HepG2 (cell line): ENCODE data around the gene TMEM214. TPM values are rescaled to one million over a fixed set of nuclear protein-coding genes. Genes with fewer than 3 reads are reported as not detected.

ENCODE experiments used
- ASH2L ChIP-seq: fragments of 300-600, 200-600 bp; sonication (generic); IDR thresholded peaks from 2 replicates; pipeline ENCODE4 v1.7.0; 2017; ENCODE audit warnings: low read depth, mild to moderate bottlenecking, moderate library complexity, mixed read lengths, low read length; ENCODE audit not compliant: insufficient read length
- CBX1 ChIP-seq: IDR thresholded peaks from one replicate; pipeline ENCODE4 v1.6.1; 2016; ENCODE audit warnings: antibody characterized with exemption, low read depth
- DMTF1 ChIP-seq: sonication (generic); formaldehyde crosslinking; IDR thresholded peaks from 2 replicates; pipeline ENCODE4 v1.4.0; 2020; ENCODE audit warnings: mild to moderate bottlenecking, missing genetic modification reagents
- FOSL2 ChIP-seq: sonication (generic); formaldehyde crosslinking; IDR thresholded peaks from 2 replicates; pipeline ENCODE4 v1.4.0; 2020; ENCODE audit warnings: missing genetic modification reagents
- FOXC1 ChIP-seq: sonication (generic); formaldehyde crosslinking; IDR thresholded peaks from 2 replicates; pipeline ENCODE4 v1.8.0; 2022; ENCODE audit warnings: mild to moderate bottlenecking, missing genetic modification reagents, borderline replicate concordance
- FOXP1 ChIP-seq, 2 experiments: fragments of 450-650 bp in 1 of 2; IDR thresholded peaks; 2 replicates each; pipeline ENCODE4 v1.6.1; 2017 to 2018; ENCODE audit warnings: antibody characterized with exemption in 1 of 2
- PAWR ChIP-seq: sonication (generic); formaldehyde crosslinking; IDR thresholded peaks from 2 replicates; pipeline ENCODE4 v1.4.0; 2020; ENCODE audit warnings: missing genetic modification reagents, mild to moderate bottlenecking, borderline replicate concordance
- PLRG1 ChIP-seq: fragments of 450-650 bp; conservative IDR thresholded peaks from 2 replicates; pipeline ENCODE4 v1.6.1; 2016
- SMC3 ChIP-seq: IDR thresholded peaks from 2 replicates; pipeline ENCODE4 v1.6.1; 2011; ENCODE audit warnings: low read length, improper control_type of control experiment
- SRF ChIP-seq: IDR thresholded peaks from 2 replicates; pipeline ENCODE4 v1.6.1; 2011; ENCODE audit warnings: mild to moderate bottlenecking, low read depth, low read length, moderate library complexity
- TCF7 ChIP-seq: sonication (generic); IDR thresholded peaks from 2 replicates; pipeline ENCODE4 v1.6.1; 2016; ENCODE audit warnings: antibody characterized with exemption, low read depth
- U2AF2 ChIP-seq: fragments of 200-400 bp; formaldehyde crosslinking; IDR thresholded peaks from 2 replicates; pipeline ENCODE4 v1.6.1; 2017; ENCODE audit warnings: low read depth, mild to moderate bottlenecking, low read length
- ZNF18 ChIP-seq: sonication (generic); formaldehyde crosslinking; IDR thresholded peaks from 2 replicates; pipeline ENCODE4 v1.8.0; 2022; ENCODE audit warnings: mild to moderate bottlenecking, missing genetic modification reagents; ENCODE audit not compliant: insufficient replicate concordance
- ZNF414 ChIP-seq: sonication (generic); formaldehyde crosslinking; IDR thresholded peaks from 2 replicates; pipeline ENCODE4 v1.5.0; 2020; ENCODE audit warnings: missing genetic modification reagents
- ZNF460 ChIP-seq: sonication (generic); formaldehyde crosslinking; IDR thresholded peaks from 2 replicates; pipeline ENCODE4 v1.5.1; 2020; ENCODE audit warnings: missing genetic modification reagents, mild to moderate bottlenecking, borderline replicate concordance
- ZNF552 ChIP-seq: sonication (generic); formaldehyde crosslinking; IDR thresholded peaks from 2 replicates; pipeline ENCODE4 v1.9.0; 2022; ENCODE audit warnings: missing genetic modification reagents, mild to moderate bottlenecking, borderline replicate concordance
- ZNF780A ChIP-seq: sonication (generic); formaldehyde crosslinking; IDR thresholded peaks from 2 replicates; pipeline ENCODE4 v1.8.0; 2022; ENCODE audit warnings: mild to moderate bottlenecking, missing genetic modification reagents, moderate library complexity
- ZSCAN29 ChIP-seq: sonication (generic); formaldehyde crosslinking; conservative IDR thresholded peaks from 2 replicates; pipeline ENCODE4 v1.4.0; 2020; ENCODE audit warnings: mild to moderate bottlenecking, missing genetic modification reagents
- polyA plus RNA-seq, 8 experiments: library from polyadenylated mRNA; depleted of rRNA in 3 of 8; stranded (reverse) in 7 of 8; unstranded in 1 of 8; fragments of >200 nt; fragmentation: Illumina TruSeq in 4 of 8; extraction: Trizol in 4 of 8; gene quantifications; 2 replicates each; pipeline versions ENCODE4 v1.2.1 to v1.2.3, GENCODE V29; 2011 to 2016; ENCODE audit warnings: low read depth in 4 of 8, missing spikeins in 1 of 8, mixed read lengths in 1 of 8; ENCODE audit not compliant: insufficient read depth in 1 of 8
- total RNA-seq, 5 experiments: library from RNA; depleted of rRNA; stranded (reverse); fragments of >200 nt; fragmentation: Illumina TruSeq; extraction: Trizol; gene quantifications; 2 replicates each; pipeline ENCODE4 v1.2.3, GENCODE V29; 2016; ENCODE audit warnings: low read depth in 1 of 5

Gene TMEM214
- total and polyA plus RNA-seq, 2 of the 13 experiments (the other 11 are each of a cell fraction or from before 2014, with no cell fraction given) = 58.3 to 132 TPM

GRCh38 chr2:27050996-27051901 is 18.5 kb downstream of the TMEM214 start, which contains the start of gene AGBL5 (continued):
- TF ChIP-seq ASH2L (peak; percentile 93), ZNF780A (CRISPR knock-in tag) (peak; percentile 41; the same call in 1 of the 2 replicates), DMTF1 (peak; percentile 77; the same call in 1 of the 2 replicates), TCF7 (no peak), FOXP1 (IDR thresholded peaks at IDR 0.05) (no peak), FOXP1 (CRISPR knock-in tag; IDR thresholded peaks at IDR 0.05) (no peak; the same call in 1 of the 2 replicates), ZNF414 (peak; percentile 93; the same call in 1 of the 2 replicates), ZSCAN29 (CRISPR knock-in tag) (peak; percentile 49; the same call in 1 of the 2 replicates), PAWR (CRISPR knock-in tag) (peak; percentile 87; the same call in 1 of the 2 replicates), ZNF460 (peak; percentile 26; the same call in 1 of the 2 replicates), SRF (no peak), SMC3 (no peak), FOSL2 (CRISPR knock-in tag) (peak; percentile 2; the same call in 1 of the 2 replicates), PLRG1 (no peak), ZNF18 (peak; percentile 92), ZNF552 (CRISPR knock-in tag) (peak; percentile 73; the same call in 1 of the 2 replicates), FOXC1 (peak; percentile 97), CBX1 (no peak), U2AF2 (no peak)
